ENCODE measurements around the gene ATXN1. TPM values are rescaled to one million over a fixed set of nuclear protein-coding genes. Genes with fewer than 3 reads are reported as not detected.

ATXN1 gene
- total and polyA plus RNA-seq, 2 of the 13 experiments (the other 11 are each of a cell fraction or from before 2014, with no cell fraction given) = 20.7 to 39.5 TPM

DNA sequence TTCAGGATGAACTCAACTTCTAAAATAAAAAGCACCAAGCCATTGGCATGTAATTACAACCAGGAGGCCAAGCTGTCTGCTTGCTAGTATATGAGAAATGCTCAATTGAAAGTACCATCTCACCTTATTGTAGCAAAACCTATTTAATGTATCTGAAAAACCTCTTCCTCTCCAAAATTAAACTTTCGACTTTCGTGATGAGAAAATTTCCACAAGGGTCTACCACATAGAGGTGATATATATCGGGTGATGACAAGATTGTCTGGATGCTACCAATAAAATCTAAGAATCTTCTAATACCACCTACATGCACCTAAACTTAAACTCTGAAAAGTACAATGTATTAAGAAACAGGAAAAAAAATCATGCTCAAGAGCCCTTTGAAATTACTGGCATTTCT lies 74.2 kb downstream of the ATXN1 start:
- H3K79me2 ChIP-seq (ENCODE audit: insufficient read depth, low read length) = peaks cover 24% of the 10 kb centered on the region
- DNase-seq (ENCODE audit: low spot score) = no peak
- H4K20me1 ChIP-seq (ENCODE audit: insufficient read depth, low read length) = no peaks in the 10 kb centered on the region
- no peak for ATAC-seq
- no peak overlapping the region for H3K4me3 ChIP-seq (replicated peaks in 1 of 3; ENCODE audit: insufficient read depth in 1 of 3, low read depth in 2 of 3, low read length in 3 of 3)
- in situ Hi-C loops (cut with HindIII; ENCODE audit: extremely low pct_ligation_motif_present, low pct_unique_long_range_greater_than_20kb) = loop anchor here (5.0 kb wide), 1 partner anchor 40 kb away; no protein-coding TSS in a partner anchor
- over 99% methylated on average over 3 of the region's 3 CpGs for WGBS (ENCODE audit: low lambda C conversion rate)
- H3K9me3 ChIP-seq (ENCODE audit: low read length) = no peaks in the 10 kb centered on the region
- TF ChIP-seq RFX3 (CRISPR knock-in tag; IDR thresholded peaks at IDR 0.05) = no peak
- no peak for TF ChIP-seq GZF1 (CRISPR knock-in tag; IDR thresholded peaks at IDR 0.05)
- no peak for TF ChIP-seq RNF2 (conservative IDR thresholded peaks at IDR 0.05; ENCODE audit: low read depth)
- TF ChIP-seq ZNF556 (CRISPR knock-in tag; IDR thresholded peaks at IDR 0.05; ENCODE audit: borderline replicate concordance) = no peak
- no peak for TF ChIP-seq TCF7L2 (IDR thresholded peaks at IDR 0.05; ENCODE audit: low read depth, low read length)
- TF ChIP-seq, protein P1, sequence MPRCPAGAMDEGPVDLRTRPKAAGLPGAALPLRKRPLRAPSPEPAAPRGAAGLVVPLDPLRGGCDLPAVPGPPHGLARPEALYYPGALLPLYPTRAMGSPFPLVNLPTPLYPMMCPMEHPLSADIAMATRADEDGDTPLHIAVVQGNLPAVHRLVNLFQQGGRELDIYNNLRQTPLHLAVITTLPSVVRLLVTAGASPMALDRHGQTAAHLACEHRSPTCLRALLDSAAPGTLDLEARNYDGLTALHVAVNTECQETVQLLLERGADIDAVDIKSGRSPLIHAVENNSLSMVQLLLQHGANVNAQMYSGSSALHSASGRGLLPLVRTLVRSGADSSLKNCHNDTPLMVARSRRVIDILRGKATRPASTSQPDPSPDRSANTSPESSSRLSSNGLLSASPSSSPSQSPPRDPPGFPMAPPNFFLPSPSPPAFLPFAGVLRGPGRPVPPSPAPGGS (CRISPR knock-in tag; IDR thresholded peaks at IDR 0.05) = no peak
- TF ChIP-seq, protein P2, sequence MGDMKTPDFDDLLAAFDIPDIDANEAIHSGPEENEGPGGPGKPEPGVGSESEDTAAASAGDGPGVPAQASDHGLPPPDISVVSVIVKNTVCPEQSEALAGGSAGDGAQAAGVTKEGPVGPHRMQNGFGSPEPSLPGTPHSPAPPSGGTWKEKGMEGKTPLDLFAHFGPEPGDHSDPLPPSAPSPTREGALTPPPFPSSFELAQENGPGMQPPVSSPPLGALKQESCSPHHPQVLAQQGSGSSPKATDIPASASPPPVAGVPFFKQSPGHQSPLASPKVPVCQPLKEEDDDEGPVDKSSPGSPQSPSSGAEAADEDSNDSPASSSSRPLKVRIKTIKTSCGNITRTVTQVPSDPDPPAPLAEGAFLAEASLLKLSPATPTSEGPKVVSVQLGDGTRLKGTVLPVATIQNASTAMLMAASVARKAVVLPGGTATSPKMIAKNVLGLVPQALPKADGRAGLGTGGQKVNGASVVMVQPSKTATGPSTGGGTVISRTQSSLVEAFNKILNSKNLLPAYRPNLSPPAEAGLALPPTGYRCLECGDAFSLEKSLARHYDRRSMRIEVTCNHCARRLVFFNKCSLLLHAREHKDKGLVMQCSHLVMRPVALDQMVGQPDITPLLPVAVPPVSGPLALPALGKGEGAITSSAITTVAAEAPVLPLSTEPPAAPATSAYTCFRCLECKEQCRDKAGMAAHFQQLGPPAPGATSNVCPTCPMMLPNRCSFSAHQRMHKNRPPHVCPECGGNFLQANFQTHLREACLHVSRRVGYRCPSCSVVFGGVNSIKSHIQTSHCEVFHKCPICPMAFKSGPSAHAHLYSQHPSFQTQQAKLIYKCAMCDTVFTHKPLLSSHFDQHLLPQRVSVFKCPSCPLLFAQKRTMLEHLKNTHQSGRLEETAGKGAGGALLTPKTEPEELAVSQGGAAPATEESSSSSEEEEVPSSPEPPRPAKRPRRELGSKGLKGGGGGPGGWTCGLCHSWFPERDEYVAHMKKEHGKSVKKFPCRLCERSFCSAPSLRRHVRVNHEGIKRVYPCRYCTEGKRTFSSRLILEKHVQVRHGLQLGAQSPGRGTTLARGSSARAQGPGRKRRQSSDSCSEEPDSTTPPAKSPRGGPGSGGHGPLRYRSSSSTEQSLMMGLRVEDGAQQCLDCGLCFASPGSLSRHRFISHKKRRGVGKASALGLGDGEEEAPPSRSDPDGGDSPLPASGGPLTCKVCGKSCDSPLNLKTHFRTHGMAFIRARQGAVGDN (CRISPR knock-in tag; IDR thresholded peaks at IDR 0.05) = no peak
- no peak for TF ChIP-seq ZNF263 (CRISPR knock-in tag; IDR thresholded peaks at IDR 0.05)
- TF ChIP-seq, protein P3, sequence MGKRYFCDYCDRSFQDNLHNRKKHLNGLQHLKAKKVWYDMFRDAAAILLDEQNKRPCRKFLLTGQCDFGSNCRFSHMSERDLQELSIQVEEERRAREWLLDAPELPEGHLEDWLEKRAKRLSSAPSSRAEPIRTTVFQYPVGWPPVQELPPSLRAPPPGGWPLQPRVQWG (CRISPR knock-in tag; IDR thresholded peaks at IDR 0.05; ENCODE audit: borderline replicate concordance, low read depth) = no peak
- no peak for TF ChIP-seq HDAC1 (CRISPR knock-in tag; IDR thresholded peaks at IDR 0.05)
- no peak for TF ChIP-seq KAT8 (CRISPR knock-in tag; IDR thresholded peaks at IDR 0.05)
- TF ChIP-seq SIX4 (CRISPR knock-in tag; IDR thresholded peaks at IDR 0.05) = no peak
- BruUV-seq (replicated peaks) = no TSS peak
- H3K27ac ChIP-seq (ENCODE audit: extremely low read length, insufficient read depth, low read length) = no peak overlapping the region
- CTCF ChIA-PET (ENCODE audit: low intra/inter-chr PET ratio, low total read pairs) = no interaction called here
- H3K27me3 ChIP-seq (ENCODE audit: control insufficient read depth in 1 of 2, insufficient read depth in 2 of 2, low read length in 2 of 2) = no peaks in the 10 kb centered on the region
- FAIRE-seq = no peak
- H3K36me3 ChIP-seq (replicated peaks in 1 of 2; ENCODE audit: control insufficient read depth in 1 of 2, insufficient read depth in 2 of 2, low read length in 2 of 2) = peaks cover 0 to 4% of the 10 kb centered on the region in 2 experiments; a peak in 1 of 5 replicates
- no peak overlapping the region for H2AFZ ChIP-seq (ENCODE audit: low read length)
- H3K4me2 ChIP-seq (ENCODE audit: low read depth, low read length) = no peak overlapping the region
- peaks cover 66% of the 10 kb centered on the region for H3K4me1 ChIP-seq (ENCODE audit: insufficient read depth, low read length)
- POLR2A ChIA-PET = no interaction called here
- intact Hi-C loops (cut with micrococcal nuclease; ENCODE audit: unreplicated experiment) = no loop called here
- no peak overlapping the region for H3K9ac ChIP-seq (ENCODE audit: insufficient read depth, low read depth, low read length)
